Measurements from ENCODE around the gene C1orf210. TPM values are rescaled to one million over a fixed set of nuclear protein-coding genes. Genes with fewer than 3 reads are reported as not detected.

The C1orf210 gene
- total RNA-seq, 1 donor from 2014 or later = 6.6 TPM

- no peak for TF ChIP-seq CTCF (IDR thresholded peaks at IDR 0.05; ENCODE audit: insufficient read depth, low read length, poor library complexity, severe bottlenecking)
- Histone ChIP-seq H3K4me3 (ENCODE audit: low read depth, low read length) (no peak overlapping the region), H3K36me3 (ENCODE audit: control insufficient read depth, insufficient read depth, low read length) (no peaks in the 10 kb centered on the region), H3K27me3 (ENCODE audit: control insufficient read depth, insufficient read depth, low read length) (peaks cover 11% of the 10 kb centered on the region)
- no peak for DNase-seq (ENCODE audit: low read depth)
Measured at GRCh38 chr1:43272576-43273571, 12.5 kb downstream of the C1orf210 start.

GRCh38 chr1:43272161-43272560 is 13.2 kb downstream of the C1orf210 start:
- no peak for DNase-seq (ENCODE audit: low read depth)
- H3K27me3 ChIP-seq (ENCODE audit: control insufficient read depth, insufficient read depth, low read length) = peaks cover 14% of the 10 kb centered on the region
- no peak overlapping the region for H3K4me3 ChIP-seq (ENCODE audit: low read depth, low read length)
- no peaks in the 10 kb centered on the region for H3K36me3 ChIP-seq (ENCODE audit: control insufficient read depth, insufficient read depth, low read length)
- no peak for TF ChIP-seq CTCF (IDR thresholded peaks at IDR 0.05; ENCODE audit: insufficient read depth, low read length, poor library complexity, severe bottlenecking)

- DNase-seq (ENCODE audit: low read depth) = no peak
- Histone ChIP-seq H3K36me3 (ENCODE audit: control insufficient read depth, insufficient read depth, low read length) (no peaks in the 10 kb centered on the region), H3K27me3 (ENCODE audit: control insufficient read depth, insufficient read depth, low read length) (peaks cover 14% of the 10 kb centered on the region), H3K4me3 (ENCODE audit: low read depth, low read length) (peak overlapping the region; percentile 34)
- TF ChIP-seq CTCF (IDR thresholded peaks at IDR 0.05; ENCODE audit: insufficient read depth, low read length, poor library complexity, severe bottlenecking) = no peak
Measured at GRCh38 chr1:43271186-43272118, 13.9 kb downstream of the C1orf210 start.

- H3K27me3 ChIP-seq (ENCODE audit: control insufficient read depth, insufficient read depth, low read length) = peaks cover 14% of the 10 kb centered on the region
- H3K36me3 ChIP-seq (ENCODE audit: control insufficient read depth, insufficient read depth, low read length) = no peaks in the 10 kb centered on the region
- TF ChIP-seq CTCF (IDR thresholded peaks at IDR 0.05; ENCODE audit: insufficient read depth, low read length, poor library complexity, severe bottlenecking) = no peak
- no peak for DNase-seq (ENCODE audit: low read depth)
- H3K4me3 ChIP-seq (ENCODE audit: low read depth, low read length) = peak overlapping the region; percentile 34
Measured at GRCh38 chr1:43270421-43271095, 14.8 kb downstream of the C1orf210 start.

GRCh38 chr1:43269627-43270375 is 15.6 kb downstream of the C1orf210 start, which contains the start of gene TMEM125:
Gene TMEM125 (plus strand): TSS chr1:43269983. CDS start chr1:43272723, 2,740 bp downstream.
- peaks cover 14% of the 10 kb centered on the region for H3K27me3 ChIP-seq (ENCODE audit: control insufficient read depth, insufficient read depth, low read length)
- peak within 1 kb of the TSS; percentile 34 for H3K4me3 ChIP-seq (ENCODE audit: low read depth, low read length)
- no peak for DNase-seq (ENCODE audit: low read depth)
- no peak for TF ChIP-seq CTCF (IDR thresholded peaks at IDR 0.05; ENCODE audit: insufficient read depth, low read length, poor library complexity, severe bottlenecking)
- no peaks in the 10 kb centered on the region for H3K36me3 ChIP-seq (ENCODE audit: control insufficient read depth, insufficient read depth, low read length)

All from kidney epithelial cell (primary cell).